Rectal smooth muscle tissue (tissue), 1 donor: Measurements from ENCODE around the gene PNMA6E.

ENCODE experiments used
- H3K27ac ChIP-seq: one replicate; pipeline ENCODE4 v1.7.0; 2013; ENCODE audit warnings: low read depth, low read length, inconsistent platforms
- H3K27me3 ChIP-seq: one replicate; pipeline ENCODE4 v1.7.0; 2013; ENCODE audit warnings: low read length; ENCODE audit not compliant: control insufficient read depth, insufficient read depth
- H3K36me3 ChIP-seq: one replicate; pipeline ENCODE4 v1.7.0; 2013; ENCODE audit warnings: low read length; ENCODE audit not compliant: control insufficient read depth, insufficient read depth
- H3K4me1 ChIP-seq: one replicate; pipeline ENCODE4 v1.7.0; 2013; ENCODE audit warnings: low read length; ENCODE audit not compliant: control insufficient read depth, insufficient read depth
- H3K4me3 ChIP-seq: one replicate; pipeline ENCODE4 v1.7.0; 2013; ENCODE audit warnings: low read length
- H3K9ac ChIP-seq: one replicate; pipeline ENCODE4 v1.7.0; 2013; ENCODE audit warnings: low read length

The PNMA6E gene

DNA sequence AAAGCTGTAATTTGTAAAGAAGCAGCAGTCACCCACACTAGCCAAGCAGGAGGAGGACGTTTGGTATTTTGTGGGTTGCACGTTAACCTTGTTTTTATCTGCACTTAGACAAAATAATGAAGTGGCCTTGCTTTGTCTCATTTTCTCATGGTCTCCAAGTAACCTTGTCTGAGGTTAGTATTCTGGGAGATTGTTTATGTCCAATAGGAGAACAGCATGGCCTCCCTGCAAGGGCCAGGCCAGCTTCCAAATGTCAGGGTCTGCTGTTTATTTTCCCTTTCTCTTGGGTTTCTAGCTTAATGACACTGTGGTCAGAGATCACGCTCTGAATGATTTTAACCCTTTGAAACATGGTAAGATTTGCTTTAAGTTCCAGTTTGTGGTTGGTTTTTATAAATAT is 29.9 kb downstream of the PNMA6E start:
- no peak overlapping the region for H3K27ac ChIP-seq
- H3K9ac ChIP-seq = no peak overlapping the region
- no peaks in the 10 kb centered on the region for H3K4me1 ChIP-seq
- no peaks in the 10 kb centered on the region for H3K27me3 ChIP-seq
- H3K36me3 ChIP-seq = no peaks in the 10 kb centered on the region
- H3K4me3 ChIP-seq = no peak overlapping the region

DNA sequence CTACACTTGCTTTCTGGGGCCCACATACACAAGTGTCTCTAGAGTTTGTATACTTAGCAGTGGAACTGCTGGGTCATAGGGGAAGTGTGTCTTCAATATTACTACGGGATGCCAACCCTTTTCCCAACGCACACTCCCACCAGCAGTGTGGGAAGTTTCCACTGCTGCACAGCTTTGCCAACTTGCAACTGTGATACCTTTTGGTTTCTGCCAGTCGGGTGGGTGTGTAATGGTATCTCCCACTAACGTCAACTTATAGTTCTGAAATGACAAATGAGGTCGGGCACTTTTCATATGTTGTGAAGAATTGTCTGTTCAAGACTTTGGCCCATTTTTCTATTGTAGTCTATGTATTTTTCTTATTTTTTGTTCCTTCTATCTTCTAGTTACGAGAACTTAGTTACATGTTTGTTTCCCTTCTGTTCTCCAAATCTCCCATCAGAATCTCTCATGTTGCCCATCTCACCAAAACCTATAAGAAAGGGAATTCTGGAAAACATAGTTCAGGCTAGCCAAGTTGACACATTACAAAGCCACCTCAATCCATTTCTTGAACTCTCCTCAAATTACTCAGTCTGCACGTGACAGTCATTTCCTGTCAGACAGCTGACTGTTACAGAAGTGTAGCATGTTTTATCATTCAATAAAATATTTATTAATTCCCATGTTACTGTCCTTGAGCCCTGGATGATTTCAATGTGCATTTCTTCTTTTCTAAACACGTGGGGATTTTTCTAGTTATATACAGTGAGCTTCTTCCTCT is 30.7 kb downstream of the PNMA6E start:
- Histone ChIP-seq H3K4me3 (no peak overlapping the region), H3K27ac (no peak overlapping the region), H3K27me3 (no peaks in the 10 kb centered on the region), H3K4me1 (no peaks in the 10 kb centered on the region), H3K9ac (no peak overlapping the region), H3K36me3 (no peaks in the 10 kb centered on the region)

DNA sequence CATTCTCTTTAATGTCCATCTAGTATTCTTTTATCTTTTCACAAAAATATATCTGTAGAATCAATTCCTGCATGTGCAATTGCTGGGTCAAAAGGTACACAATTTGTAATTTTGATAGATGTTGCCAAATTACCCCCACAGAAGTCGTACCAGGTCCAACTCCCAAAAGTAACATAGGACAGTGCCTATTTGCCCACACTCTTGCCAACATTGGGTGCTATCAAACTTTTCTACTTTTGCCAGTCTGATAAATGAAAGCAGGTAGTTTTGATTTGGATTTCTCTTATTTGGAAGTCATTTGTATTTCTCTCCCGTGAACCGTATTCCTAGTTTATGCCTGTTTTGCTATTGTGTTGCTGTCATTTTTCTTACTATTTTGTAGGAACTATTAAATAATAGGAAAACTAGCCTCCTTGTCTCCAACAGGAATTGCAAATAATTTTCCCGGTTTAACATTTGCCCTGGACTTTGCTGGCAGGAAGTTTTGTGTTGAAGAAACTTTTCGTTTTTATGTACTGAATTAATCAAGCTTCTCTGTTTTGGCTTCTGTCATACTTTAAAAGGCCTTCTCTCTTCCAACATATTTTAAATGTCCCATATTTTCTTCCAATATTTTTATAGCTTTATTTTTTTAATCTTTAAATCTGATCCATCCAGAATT is 34.1 kb downstream of the PNMA6E start:
- Histone ChIP-seq H3K36me3 (no peaks in the 10 kb centered on the region), H3K27me3 (no peaks in the 10 kb centered on the region), H3K27ac (no peak overlapping the region), H3K4me1 (no peaks in the 10 kb centered on the region), H3K4me3 (no peak overlapping the region), H3K9ac (no peak overlapping the region)

DNA sequence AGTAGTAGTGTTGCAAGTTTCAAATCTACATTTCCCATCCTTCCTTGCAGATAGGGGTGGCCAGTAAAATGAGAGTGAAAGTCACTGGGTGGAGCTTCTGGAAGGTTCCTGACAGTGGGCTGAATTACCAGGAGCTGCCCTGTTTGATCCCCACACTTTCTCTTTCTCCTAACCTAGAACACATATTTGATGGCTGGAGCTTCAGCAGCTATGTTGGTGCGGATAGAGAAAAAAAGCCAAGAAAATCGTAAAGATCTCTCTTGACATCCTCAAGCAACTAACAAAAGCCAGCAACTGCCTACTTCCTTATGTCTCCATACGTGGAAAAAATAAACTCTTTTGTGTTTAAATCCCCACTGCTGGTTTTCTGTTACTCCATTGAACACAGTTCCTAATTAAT is 35.0 kb downstream of the PNMA6E start:
- no peak overlapping the region for H3K4me3 ChIP-seq
- H3K4me1 ChIP-seq = no peaks in the 10 kb centered on the region
- no peaks in the 10 kb centered on the region for H3K27me3 ChIP-seq
- H3K27ac ChIP-seq = no peak overlapping the region
- H3K9ac ChIP-seq = no peak overlapping the region
- no peaks in the 10 kb centered on the region for H3K36me3 ChIP-seq

DNA sequence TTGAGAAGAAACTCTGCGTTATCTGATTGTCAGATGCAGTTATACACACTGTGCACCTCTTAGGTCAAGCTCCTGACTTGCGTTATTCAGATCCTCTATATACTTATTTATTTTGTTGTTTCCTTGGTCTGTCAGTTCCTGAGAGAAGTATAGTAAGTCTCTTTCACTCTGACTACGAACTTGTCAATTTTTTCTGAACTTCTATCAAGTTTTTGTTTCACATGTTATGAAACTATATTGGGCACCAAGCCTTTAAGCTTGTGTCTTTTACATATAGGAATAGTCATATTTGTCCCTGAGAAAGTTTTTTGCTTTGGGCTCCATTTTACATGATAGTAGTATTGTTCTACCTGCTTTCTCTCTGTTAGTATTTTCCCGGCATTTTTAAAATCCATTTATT is 35.5 kb downstream of the PNMA6E start:
- Histone ChIP-seq H3K4me1 (no peaks in the 10 kb centered on the region), H3K9ac (no peak overlapping the region), H3K27me3 (no peaks in the 10 kb centered on the region), H3K27ac (no peak overlapping the region), H3K36me3 (no peaks in the 10 kb centered on the region), H3K4me3 (no peak overlapping the region)

DNA sequence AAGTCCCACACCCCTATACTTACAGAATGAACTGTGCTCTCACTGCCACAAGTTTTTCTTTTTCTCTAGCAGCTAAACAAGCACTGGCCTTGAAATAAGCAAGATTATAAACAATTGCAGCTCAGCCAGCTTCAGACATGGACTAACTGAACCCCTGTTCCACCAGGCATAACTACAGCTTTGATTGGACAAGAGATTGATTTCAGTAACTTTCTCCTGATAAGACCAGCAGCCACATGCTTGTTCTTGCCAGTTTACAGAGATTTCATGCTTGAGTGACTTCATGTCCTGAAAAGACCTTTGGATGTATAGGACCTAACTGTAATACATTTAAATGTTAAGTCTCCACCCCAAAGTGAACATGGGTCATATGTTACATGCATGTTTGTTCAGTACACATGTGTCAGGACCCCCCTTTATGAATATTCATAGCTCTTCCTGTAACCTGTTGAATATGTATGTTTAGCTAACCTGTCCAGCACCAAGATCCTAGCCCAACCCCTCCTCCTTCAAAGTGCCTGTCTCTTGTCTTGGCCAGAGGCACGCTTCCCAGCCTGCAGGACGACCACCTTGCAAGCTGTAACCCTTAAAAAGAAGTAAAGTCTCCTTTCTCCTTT is 39.3 kb downstream of the PNMA6E start:
- H3K9ac ChIP-seq = no peak overlapping the region
- no peaks in the 10 kb centered on the region for H3K27me3 ChIP-seq
- H3K27ac ChIP-seq = no peak overlapping the region
- no peaks in the 10 kb centered on the region for H3K4me1 ChIP-seq
- no peak overlapping the region for H3K4me3 ChIP-seq
- H3K36me3 ChIP-seq = no peaks in the 10 kb centered on the region

DNA sequence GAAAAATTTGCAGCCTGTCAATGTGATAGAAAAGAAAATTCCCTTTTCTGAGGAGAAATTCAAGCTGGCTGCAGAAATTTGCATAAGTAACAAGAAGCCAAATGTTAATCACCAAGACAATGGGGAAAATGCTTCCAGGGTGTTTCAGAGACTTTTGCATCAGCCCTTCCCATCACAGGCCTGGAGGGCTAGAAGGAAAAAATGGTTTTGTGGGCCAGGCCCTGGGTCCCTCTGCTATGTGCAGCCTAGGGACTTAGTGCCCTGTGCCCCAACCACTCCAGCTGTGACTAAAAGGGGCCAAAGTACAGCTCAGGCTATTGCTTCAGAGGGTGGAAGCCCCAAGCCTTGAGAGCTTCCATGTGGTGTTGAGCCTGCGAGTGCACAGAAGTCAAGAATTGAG is 43.3 kb downstream of the PNMA6E start:
- no peak overlapping the region for H3K27ac ChIP-seq
- no peaks in the 10 kb centered on the region for H3K4me1 ChIP-seq
- no peak overlapping the region for H3K4me3 ChIP-seq
- no peak overlapping the region for H3K9ac ChIP-seq
- no peaks in the 10 kb centered on the region for H3K36me3 ChIP-seq
- no peaks in the 10 kb centered on the region for H3K27me3 ChIP-seq

DNA sequence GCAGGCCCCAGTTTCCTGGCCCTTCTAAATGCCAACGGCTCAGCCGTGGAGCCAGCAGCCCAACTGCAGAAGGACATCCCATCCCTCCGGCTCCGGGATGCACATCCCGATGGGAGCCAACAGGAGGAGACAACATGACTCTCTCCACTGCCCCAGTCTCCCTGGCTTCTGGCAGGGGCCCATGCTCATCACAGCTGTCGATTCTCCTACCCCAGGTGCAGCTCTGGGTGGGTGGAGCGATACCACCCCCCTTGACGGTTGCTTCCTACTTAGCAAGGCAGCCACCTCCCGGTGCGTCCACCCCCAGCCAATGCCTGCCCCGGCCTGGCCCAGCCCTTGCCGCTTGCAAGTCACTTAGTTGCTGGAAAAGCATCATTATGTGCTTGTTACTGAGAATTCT is 47.7 kb downstream of the PNMA6E start:
- no peak overlapping the region for H3K9ac ChIP-seq
- H3K4me1 ChIP-seq = no peaks in the 10 kb centered on the region
- H3K36me3 ChIP-seq = no peaks in the 10 kb centered on the region
- no peak overlapping the region for H3K4me3 ChIP-seq
- no peak overlapping the region for H3K27ac ChIP-seq
- H3K27me3 ChIP-seq = no peaks in the 10 kb centered on the region

DNA sequence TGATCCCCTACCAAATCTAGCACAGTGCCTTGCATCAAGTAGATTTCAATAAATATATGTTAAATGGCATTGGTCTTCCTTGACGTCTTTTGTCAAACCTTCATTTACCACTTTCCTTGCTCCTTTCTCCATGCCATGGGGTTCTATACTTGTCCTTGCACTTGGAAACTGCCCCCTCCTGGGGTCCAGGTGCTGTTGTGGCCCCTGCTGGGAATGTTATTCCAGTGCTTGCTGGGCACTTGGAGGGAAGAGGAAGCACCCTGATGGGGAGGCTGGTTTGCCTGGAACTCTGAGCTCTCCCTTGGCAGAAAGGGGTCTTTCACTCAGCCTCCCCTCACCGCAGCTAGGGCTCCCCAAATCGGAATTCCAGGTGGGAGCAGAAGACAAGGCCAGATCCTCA is 48.3 kb downstream of the PNMA6E start:
- Histone ChIP-seq H3K4me1 (no peaks in the 10 kb centered on the region), H3K36me3 (no peaks in the 10 kb centered on the region), H3K9ac (no peak overlapping the region), H3K4me3 (no peak overlapping the region), H3K27ac (no peak overlapping the region), H3K27me3 (no peaks in the 10 kb centered on the region)

DNA sequence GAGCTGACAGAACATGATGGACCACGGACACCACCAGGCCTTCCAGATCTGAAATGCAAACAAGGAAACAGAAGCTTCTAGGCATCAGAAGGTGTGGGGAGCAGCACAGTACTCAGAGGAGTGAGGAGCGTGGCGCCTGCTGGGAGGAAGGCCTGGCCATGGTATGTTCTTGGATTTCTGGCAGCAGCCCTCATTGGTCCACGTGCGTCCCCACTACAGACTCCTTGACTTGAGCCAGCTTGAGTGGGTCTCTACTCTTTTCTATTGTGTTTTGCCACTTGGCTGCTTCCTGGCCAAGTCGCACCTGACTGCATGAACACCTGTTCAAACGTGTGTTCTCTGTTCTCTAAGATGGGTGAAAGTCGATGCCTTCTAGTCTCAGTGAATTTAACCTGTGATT is 49.2 kb downstream of the PNMA6E start:
- Histone ChIP-seq H3K4me3 (no peak overlapping the region), H3K4me1 (no peaks in the 10 kb centered on the region), H3K27ac (no peak overlapping the region), H3K9ac (no peak overlapping the region), H3K36me3 (peaks cover 6% of the 10 kb centered on the region), H3K27me3 (no peaks in the 10 kb centered on the region)

DNA sequence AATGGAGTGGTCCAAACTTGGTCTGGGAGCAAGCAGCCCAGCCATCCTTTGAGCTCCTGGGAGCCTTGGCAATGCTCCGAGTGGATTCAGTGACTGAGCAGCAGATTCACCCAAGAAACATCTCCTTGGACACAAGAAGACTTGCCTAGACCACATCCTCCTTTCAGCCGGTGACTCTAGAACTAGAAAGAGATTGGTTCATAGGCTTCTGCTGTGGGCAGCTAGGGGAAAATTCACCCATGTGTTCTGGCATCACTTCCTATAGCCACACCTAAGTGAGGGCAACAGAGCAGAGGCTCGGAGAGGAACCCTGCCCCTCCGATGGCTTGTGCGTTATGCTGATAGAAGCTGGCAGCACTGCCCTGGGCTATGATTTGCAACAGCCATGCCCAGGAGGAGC is 51.2 kb downstream of the PNMA6E start:
- no peak overlapping the region for H3K4me3 ChIP-seq
- H3K27ac ChIP-seq = no peak overlapping the region
- H3K4me1 ChIP-seq = no peaks in the 10 kb centered on the region
- no peaks in the 10 kb centered on the region for H3K27me3 ChIP-seq
- no peak overlapping the region for H3K9ac ChIP-seq
- peaks cover 12% of the 10 kb centered on the region for H3K36me3 ChIP-seq

DNA sequence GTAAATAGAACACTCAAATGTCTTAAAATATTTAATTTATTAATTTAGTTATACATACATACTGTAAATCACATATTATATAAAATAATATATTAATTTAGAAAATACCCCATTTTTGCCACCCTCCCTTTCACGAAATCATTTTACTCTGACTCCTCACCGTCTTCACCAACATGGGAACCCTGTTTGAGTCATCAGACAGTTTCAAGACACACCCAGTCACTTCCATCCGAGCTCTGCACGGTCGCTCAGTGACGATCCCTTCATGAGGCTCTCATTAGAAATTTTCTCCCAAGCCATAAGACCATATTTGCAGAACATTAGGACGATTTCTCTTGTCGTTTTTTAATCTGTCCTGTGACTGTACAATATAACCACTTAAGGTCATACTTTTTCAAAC is 52.7 kb downstream of the PNMA6E start:
- Histone ChIP-seq H3K9ac (no peak overlapping the region), H3K27me3 (no peaks in the 10 kb centered on the region), H3K4me1 (no peaks in the 10 kb centered on the region), H3K27ac (no peak overlapping the region), H3K4me3 (no peak overlapping the region), H3K36me3 (peaks cover 16% of the 10 kb centered on the region)

DNA sequence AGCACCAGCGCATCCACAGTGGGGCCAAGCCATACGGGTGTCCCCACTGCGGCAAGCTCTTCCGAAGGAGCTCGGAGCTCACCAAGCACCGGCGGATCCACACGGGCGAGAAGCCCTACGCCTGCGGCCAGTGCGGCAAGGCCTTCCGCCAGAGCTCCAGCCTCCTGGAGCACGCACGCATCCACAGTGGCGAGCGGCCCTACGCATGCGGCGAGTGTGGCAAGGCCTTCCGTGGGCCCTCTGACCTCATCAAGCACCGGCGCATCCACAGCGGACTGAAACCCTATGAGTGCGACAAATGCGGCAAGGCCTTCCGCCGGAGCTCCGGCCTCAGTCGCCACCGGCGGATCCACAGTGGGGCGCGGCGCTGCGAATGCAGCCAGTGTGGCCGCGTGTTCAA is 53.6 kb downstream of the PNMA6E start:
- Histone ChIP-seq H3K36me3 (peaks cover 16% of the 10 kb centered on the region), H3K27ac (no peak overlapping the region), H3K27me3 (no peaks in the 10 kb centered on the region), H3K9ac (no peak overlapping the region), H3K4me1 (no peaks in the 10 kb centered on the region), H3K4me3 (no peak overlapping the region)
